GM23248 (cell line): ENCODE data around the gene NETO1.

Experiments
- EZH2 ChIP-seq: fragments of 200-600 bp; sonication (generic); IDR thresholded peaks from 2 replicates; pipeline ENCODE4 v1.6.1; 2018; ENCODE audit warnings: antibody characterized with exemption, mild to moderate bottlenecking; ENCODE audit not compliant: insufficient read depth, poor library complexity, severe bottlenecking
- EZH2phosphoT487 ChIP-seq: fragments of 200-600 bp; sonication (generic); IDR thresholded peaks from 2 replicates; pipeline ENCODE4 v1.6.1; 2018; ENCODE audit warnings: antibody characterized with exemption, moderate library complexity, mild to moderate bottlenecking, low read depth; ENCODE audit not compliant: insufficient read depth

GRCh38 chr18:72859088-72859487 is 8.7 kb downstream of the NETO1 start:
- TF ChIP-seq EZH2 (no peak), EZH2phosphoT487 (no peak)
